HT-29 (cell line): ENCODE results near the gene CDH11. TPM values are rescaled to one million over a fixed set of nuclear protein-coding genes. Genes with fewer than 3 reads are reported as not detected.

Experiments
- DNase-seq: peaks from one replicate; pipeline ENCODE4 v3.0.0-alpha.2; 2015; ENCODE audit warnings: low spot score
- total RNA-seq: library from RNA; depleted of rRNA; stranded (reverse); fragments of >200 nt; shearing (Covaris generic); gene quantifications from 2 replicates; pipeline ENCODE4 v1.2.3, GENCODE V29; 2014

Gene CDH11
- total RNA-seq, 1 experiment from 2014 or later: not detected

DNA sequence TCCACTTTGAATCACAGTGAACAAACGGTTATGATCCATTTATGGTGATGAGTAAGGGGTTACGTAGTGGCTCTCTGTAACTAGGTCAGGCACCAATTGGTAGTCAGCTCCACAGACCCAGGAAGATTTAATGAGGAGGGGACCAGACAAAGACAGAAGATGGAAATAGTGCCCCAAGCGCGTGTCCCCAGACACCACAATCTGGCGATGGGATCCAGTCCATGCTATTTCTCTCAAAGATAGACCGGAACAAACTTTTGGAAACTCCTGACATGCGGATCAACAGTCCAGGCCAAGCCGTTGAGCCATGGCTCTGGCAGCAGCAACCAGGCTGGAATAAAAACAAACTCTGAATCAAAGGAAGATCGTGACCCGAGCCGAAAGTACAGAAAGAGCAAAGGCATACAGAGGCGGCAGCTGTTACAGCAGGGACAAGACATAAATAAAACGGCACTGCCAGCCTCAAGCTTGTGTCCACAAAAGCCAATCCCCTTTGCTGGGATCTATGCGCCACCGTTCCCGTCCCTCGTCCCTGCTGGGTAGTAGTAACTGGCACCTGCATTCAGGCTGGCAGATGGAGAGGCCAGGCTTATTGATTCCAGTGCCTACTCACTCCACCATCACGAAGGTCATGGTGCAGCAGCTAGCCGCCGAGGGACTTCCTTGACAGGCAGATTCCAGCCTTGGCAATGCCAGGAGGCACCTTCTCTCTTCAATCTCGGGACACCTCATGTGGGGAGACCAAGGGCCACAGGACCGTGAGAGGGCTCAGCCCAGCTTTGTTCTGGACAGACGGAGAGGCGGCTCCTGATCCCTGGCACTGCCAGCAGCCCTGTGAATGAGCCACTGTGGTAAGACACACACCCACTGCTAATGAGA is 50.2 kb downstream of the CDH11 start:
- no peak for DNase-seq

DNA sequence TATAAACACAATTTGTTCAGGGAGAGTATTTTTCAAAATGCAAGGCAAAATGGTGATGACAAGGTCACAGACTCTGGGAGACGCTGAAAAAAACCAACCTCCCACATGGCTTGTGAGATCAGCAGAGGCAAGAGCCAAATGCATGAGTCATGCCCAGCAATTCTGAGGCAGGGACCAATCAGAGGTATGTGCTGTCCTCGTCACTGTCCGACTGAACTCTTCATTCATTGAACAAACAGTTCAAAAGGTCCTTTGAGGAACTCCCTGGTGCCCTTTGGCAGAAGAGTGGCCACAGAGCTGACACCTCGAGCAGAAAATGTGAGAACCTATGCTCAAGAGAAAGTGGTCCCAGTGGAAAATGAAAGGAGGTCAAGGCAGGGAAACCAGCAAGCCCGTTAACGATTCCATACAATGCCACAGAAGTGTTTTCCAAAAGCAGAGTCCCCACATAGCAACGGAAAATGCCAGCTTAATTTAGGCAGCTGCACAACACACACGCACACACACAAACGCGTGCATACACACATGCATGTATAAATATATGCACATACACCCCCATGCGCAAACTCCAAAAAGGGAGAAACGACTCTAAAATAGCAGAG is 50.9 kb downstream of the CDH11 start:
- peak; percentile 12 for DNase-seq

DNA sequence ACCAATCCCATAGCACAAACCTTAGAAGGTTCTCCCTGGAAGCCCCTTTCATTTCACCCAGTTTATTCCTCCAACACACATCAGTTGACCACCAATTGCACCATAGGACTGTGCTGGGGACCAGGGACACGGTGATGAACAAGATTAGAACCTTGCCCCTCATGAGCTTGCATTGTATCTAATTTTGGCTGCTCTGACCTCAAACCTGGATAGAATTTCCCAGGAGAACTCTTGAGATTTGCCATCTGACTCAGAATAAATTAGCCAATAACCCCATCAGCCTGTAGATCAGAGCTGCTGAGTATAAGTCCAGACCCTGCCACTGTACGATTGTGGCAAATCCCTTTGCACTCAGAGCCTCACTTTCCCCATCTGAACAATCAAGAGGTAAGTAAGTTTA is 52.1 kb downstream of the CDH11 start:
- DNase-seq: no peak

DNA sequence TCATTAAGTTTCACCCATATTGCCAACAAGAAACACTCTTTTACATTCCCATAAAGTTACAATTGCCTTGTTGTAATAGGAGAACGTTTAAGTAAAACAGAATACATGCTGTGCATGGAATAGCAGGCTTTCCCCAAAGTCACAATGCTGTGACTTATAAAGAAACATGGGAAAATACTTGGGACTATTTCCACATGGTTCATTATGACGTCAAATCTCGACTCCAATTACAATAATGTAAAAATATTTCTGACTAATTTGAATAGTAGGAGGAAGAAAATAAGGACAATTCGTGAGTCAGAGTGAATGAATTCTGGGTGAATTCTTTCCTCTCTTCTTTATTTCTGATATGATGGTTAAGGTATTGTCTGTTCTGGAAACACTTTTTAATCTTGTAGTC is 52.8 kb downstream of the CDH11 start:
- DNase-seq: no peak

DNA sequence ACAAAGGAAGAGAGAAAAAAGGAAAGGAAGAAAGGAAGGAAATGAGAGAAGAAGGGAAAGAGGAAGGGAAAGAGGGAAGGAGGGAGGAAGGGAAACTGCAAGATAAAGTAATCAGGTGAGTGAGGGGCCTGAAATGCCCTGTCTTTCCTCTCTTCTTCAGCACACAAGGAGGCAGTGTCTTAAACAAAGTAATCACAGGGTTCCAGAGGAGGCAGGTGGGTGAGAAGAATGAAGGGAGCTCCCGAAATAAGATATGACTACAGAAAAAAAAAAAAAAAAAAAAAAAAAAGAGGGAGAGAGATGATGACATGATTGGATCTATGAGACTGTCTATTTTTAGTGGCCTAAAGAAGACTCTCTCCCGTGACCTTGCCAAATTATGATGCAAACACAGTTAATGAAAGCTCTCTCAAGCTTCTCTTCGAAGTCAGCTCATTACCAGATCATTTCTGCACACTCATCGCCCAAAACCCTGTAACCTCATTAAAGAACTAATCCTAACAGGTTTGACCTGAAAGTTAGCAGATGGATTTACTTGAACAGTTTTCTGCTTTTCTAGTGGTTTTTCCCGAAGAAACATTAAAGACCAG is 53.6 kb downstream of the CDH11 start:
- DNase-seq: no peak

DNA sequence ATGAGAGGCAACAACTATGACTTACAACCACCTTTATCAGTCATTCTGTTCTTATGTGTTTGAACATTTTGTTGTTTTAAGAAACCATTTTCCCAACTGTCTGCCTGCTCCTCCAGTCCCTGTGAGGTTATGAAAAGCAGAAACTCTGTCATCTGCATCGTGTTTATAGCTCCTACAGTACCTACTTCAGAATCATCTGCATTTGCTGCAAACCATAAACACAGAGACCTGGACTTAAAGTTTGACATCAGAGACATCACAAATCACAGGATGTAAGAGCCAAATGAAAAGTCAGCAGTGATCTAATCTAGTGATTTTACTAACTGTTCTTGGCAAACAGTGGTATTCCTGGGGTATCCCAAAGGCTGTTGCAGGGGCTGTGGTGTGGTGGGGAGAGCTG is 55.2 kb downstream of the CDH11 start:
- DNase-seq: no peak

DNA sequence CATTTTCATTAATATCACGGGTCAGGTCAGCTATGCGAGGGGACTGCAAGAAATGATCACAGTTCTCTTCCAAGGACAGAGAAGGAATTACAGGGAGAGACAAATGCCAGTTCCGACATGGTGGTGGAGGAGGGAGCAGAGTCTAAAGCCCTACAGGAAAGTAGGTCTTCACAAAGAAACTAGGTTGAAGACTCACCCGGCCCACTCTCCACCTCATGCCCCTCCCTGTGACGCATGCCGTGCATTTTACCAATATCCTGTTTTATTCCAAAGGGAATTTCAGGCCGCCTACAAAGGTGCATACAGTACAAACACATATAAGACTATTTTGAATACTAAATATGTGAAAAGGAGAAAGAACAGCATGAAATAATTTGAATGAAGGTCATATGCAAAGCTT is 56.8 kb downstream of the CDH11 start:
- DNase-seq: no peak

DNA sequence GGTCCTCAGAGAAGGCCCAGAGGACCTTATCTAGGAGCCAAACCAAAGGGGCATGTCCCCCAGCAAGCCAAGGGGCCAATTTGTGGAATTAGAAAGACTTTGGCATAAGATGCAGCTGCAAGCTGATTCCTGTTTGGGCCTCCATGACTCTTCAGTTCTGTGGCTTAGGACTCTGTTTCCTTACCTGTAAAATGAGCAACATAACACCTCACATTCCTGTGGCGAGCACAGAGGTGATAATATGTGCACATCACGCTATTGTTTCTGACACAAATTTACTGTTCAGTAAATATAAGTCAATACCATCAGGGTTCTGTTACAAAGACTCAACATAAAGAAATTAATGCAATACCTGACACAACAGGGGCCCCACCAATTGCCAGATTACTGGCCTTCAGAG is 57.7 kb downstream of the CDH11 start:
- DNase-seq: no peak

DNA sequence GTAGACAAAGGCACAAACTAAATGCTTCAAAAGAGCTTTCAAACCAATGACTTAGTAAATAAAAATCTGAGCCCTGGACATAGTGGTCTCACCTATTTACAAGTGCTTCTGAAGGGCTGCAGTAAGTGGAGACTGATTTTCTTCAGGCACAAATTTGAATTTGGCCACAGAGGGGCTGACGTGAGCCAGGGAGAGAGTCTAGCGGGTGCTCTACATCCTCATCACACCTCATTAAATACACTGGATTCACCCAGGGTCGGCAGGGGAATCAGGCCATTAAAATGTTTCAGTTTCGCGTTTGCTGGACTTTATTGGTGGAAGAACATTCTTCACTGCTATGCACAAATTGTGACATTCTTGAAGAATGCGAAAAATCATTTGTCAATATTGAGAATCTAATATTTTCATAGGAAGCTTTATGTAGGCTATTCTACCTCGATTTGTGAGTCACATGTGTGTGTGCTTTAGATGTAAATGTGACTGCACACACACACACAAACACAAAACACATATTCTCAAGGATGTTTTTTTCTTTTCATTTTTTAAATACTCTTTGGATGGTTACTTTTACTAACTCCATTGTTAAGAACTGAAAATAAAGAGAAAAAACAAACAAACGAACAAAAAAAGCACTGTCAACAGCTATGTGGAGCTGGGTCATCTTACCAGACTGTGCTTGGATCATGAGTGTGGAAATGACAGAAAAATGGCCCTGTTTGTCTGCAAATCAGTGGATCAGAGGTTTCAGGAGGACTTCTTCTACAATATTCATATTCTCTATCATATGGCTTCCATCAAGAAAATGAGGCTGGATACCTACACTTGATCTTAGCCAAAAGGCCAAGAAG is 58.9 kb downstream of the CDH11 start:
- no peak for DNase-seq

DNA sequence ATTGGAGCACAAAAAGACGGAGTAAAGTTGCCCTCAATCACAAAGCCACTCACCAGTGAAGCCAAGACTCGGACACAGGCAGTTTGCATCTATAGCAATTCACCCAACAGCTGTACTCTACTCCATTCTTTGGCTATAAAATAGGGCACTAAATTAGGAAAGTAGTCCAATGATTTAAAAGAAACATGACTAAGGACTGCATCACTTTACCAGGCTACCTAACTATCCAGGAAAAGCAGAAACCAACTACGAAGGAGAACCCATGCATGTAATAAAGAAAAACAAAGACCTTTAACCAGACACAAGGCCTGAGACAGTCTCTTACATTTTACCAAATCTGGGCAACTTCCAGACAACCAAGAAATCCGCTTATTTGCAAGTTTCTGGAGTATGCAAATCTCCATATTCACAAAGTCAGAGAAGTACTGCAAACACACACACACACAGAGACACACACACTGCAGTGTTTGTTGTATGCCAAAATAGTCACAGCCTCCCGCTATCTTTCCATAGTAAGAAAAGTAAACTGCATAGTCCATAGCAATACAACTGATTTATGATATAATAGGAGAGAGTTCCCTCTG is 59.8 kb downstream of the CDH11 start:
- DNase-seq: no peak

DNA sequence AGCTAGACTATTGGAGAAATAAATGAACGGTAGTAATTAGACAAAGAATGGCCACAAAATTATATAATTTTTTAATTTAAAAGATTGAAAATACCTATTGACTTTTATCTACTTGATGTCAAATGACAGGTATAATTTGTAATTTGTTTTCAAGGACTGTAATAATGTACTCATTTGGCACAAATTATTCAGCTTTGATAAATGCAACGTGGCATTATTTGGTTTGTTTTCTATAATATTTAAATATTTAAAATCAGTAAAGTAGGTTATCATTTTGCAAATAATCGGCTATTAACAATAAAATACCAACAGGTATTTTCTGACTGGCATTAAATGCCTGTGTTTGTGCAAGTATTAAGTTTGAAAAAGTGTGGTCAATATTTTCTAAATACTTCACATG is 60.6 kb downstream of the CDH11 start:
- DNase-seq: no peak

DNA sequence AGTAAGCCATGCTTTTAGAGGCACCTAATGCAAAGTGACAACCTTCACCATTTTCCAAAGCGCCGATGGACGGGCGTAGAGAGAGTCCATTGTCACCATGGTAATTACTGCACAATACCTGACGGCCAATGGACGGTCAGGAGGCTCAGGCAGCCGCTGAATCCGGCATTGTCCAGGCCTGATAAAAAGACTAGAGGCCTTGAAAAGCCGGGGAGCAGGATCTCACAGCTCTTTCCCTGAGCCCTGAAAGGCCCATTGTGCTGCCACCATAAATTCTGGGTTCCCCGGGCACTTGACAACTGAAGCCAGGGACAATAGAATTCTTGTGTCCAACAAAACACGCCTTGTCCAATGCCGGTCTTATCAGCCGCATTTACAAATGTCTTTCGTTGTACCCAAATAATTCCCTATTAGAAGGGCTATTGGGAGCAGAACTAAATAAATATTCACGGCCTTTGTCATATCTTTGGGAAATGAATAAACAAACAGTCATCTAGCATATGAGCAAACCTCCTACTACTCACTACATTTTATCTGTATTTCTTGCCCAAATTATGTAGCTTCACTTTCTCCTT is 62.4 kb downstream of the CDH11 start:
- peak; percentile 2 for DNase-seq

DNA sequence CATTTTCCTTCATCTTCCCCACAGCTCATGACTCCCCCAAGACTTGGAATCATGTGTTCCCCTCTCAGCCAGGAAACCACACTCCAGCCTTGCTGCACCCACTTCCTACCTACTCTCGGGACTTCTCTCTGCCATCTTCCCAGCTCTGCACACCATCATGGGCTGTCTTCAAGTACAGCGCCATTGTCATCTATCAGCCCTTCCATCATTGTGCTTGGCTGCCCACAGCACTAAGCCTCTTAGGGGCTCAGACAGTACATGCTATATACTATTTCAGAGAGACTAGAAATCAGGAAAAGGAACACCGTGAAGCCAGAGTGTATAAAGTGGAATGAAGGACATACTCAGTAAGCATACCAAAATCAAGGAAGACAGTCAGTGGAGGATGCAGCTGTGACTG is 64.7 kb downstream of the CDH11 start:
- DNase-seq: no peak

DNA sequence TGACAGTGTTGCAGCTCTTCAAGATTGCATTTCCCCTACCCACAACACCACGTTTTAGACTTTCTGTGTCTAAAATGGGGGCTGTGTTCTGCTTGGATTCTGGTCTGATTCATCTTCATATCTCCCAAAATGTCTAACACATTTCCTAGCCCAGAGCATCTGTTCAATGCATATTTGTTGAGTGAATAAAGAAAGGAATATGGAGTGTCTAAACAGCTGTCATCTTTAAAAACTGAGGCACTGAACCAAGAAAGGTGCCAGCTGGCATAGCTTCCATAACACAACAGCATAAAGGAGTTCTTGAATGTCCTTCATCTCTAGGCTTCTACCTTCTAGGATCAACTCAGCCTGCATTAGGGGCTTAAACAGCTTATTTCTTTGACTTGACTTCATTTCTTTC is 67.4 kb downstream of the CDH11 start:
- no peak for DNase-seq

DNA sequence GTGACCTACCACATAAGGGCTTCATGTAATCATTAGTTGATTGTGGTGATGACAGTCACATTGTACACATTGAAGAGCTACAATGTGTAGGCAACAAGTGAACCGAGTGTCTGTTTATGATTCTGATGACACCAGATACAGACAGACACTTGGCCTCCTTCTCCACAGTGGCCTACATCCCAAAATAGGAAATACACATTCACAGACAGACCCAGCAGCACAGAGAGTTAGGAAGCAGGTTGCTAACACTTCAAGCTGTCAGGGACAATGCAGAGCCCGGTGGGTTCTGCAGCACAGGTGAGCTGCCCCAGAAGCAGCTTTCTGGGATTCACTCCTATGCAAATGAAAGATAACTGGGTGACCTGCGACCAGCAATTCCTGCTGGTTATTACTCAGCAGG is 72.2 kb downstream of the CDH11 start:
- DNase-seq: no peak

DNA sequence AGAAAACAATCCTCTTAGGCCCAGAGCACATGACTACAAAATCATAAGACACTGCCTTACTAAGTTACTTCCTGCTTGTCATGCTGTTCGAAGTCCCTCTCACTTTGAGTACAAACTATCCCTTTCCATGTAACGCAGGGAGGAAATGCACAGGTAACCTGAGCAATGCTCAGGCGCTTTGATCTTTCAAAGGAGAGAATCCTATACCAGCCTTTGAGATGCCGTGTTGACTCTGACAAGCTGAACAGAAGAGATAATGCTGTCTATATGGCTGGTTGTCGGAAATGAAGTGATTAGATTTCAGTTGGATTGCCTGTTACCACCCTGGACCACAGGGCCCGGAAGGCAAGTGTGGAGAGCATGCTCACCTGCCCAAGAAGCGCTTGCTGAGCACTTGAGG is 75.9 kb downstream of the CDH11 start:
- no peak for DNase-seq

DNA sequence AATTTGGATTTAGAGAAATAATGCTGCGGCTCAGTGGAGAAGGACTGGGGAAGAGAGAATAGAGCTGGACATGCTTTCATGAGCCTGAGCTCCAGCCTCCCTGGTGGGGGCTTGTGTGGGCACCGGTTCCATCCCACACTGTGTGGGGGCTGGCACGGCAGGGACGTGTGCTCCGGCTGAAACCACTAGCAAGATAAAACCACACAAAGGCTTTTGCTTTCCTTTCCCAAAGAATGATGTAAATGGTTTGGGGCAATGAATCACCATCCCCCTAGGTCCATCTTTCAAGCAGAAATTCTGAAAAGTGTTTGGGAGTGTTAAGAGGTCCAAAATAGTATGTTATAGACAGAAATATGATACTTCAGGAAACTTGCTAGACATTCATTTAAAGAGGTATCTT is 77.0 kb downstream of the CDH11 start:
- DNase-seq: no peak

DNA sequence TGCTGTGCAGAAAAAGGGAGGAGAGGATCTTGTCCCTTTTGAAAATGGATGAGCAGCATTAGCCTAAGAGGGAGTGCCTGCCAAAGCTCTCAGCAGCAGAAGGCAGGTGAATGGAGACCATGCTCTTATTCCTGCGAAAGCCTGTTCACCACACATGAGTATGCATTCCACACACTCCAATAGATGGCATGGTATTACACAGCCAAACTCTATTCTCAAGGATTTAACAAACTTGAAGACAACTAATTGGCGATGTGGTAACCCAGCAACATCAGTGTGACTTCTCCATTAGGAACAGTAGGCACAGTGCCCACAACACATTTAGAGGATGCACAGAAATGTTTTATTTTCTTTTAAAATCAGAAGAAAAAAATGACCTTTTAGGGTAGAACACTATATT is 77.8 kb downstream of the CDH11 start:
- DNase-seq: no peak

DNA sequence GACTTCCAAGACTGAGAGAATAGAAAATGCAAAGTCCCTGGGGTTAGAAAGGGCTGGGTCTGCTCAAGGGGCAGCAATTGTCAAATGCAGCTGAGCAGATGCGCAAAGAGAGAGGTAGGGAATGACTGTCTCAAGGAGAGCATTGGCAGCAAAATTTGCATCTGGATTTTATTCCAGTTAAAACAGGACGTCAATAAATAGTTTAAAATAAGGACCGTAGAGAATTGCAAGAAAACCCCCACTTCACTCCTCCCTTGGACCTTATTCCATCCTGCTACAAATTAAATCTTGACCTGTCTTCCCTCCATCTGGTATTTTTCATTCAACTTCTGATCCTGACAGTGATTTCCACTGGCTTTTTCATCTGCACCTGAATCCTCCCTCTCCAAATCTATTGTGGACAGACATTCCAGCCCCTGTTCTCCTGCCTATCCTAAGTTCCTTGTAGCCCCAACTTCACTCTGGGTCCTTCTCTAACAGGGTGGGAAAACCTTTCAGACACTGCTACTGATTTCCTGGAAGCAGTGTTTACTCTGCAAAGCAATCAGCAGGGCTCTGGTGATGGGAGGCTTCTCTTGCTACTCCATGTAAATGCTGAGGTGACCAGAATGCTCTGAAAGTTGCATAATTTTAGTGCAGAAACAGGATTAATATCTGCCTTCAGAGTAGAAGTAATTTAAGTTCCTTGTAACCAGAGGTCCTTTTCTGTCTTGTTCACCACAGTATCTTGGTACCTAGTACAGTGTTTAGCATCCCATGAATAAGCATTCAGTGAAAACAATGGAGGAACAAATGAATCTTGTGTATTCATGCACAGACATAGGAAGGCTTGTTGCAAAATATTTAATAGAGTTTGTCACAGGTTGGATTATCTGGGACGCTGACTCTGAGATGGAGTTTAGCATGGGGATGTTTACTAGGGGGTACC is 79.2 kb downstream of the CDH11 start:
- no peak for DNase-seq

DNA sequence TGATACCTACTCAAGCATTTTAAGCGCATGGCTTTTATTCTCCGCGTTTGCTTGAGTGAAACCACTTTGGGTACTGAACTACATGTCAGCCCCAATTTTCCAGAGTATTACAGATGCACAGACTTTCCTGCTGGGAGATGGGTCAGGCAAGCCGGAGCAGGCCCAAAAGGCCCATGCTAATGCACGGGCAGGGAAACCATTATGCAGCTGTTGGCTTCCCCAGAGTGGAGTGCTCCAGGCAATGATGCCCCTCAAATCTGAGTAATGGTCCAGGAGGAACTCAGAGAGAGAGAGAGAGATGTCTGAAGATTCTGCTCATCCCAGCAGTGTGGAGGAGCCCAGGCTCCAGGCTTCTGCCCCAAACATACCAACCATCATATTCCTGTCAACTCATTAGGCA is 80.2 kb downstream of the CDH11 start:
- no peak for DNase-seq
